HCT116 (cell line): ENCODE results near the gene SLC26A2.
A peak's percentile ranks its signal among the peaks of the same experiment; 100 is the strongest.

Experiments
- CBX3 ChIP-seq: IDR thresholded peaks from 2 replicates; pipeline ENCODE4 v1.6.1; 2012; ENCODE audit warnings: low read depth
- JUND ChIP-seq: IDR thresholded peaks from 2 replicates; pipeline ENCODE4 v1.6.1; 2012
- POLR2A ChIP-seq: IDR thresholded peaks from 2 replicates; pipeline ENCODE4 v1.7.0; 2011; ENCODE audit warnings: borderline replicate concordance; ENCODE audit not compliant: insufficient read depth, insufficient read length; ENCODE audit errors: extremely low read depth
- SIN3A ChIP-seq: IDR thresholded peaks from 2 replicates; pipeline ENCODE4 v1.6.1; 2012; ENCODE audit warnings: low read depth
- TF ChIP-seq, protein P1 (sequence below), 3 experiments: fragments of 200-600 bp in 1 of 3; sonication (generic) in 1 of 3; IDR thresholded peaks in 2 of 3; conservative IDR thresholded peaks in 1 of 3; 2 replicates each; pipeline ENCODE4 v1.5.1; 2012 to 2017; ENCODE audit warnings: low read depth in 2 of 3, low read length in 2 of 3, antibody characterized with exemption in 1 of 3, borderline replicate concordance in 1 of 3, control low read depth in 1 of 3, mild to moderate bottlenecking in 1 of 3, mixed read lengths in 1 of 3, mixed run types in 1 of 3, moderate library complexity in 1 of 3; ENCODE audit not compliant: insufficient read depth in 1 of 3
- TF ChIP-seq, protein P2 (sequence below): IDR thresholded peaks from 2 replicates; pipeline ENCODE4 v1.6.1; 2012
- TF ChIP-seq, protein P3 (sequence below): IDR thresholded peaks from 2 replicates; pipeline ENCODE4 v1.6.1; 2012; ENCODE audit warnings: low read depth
- TF ChIP-seq, protein P4 (sequence below): IDR thresholded peaks from 2 replicates; pipeline ENCODE4 v1.6.1; 2012

DNA sequence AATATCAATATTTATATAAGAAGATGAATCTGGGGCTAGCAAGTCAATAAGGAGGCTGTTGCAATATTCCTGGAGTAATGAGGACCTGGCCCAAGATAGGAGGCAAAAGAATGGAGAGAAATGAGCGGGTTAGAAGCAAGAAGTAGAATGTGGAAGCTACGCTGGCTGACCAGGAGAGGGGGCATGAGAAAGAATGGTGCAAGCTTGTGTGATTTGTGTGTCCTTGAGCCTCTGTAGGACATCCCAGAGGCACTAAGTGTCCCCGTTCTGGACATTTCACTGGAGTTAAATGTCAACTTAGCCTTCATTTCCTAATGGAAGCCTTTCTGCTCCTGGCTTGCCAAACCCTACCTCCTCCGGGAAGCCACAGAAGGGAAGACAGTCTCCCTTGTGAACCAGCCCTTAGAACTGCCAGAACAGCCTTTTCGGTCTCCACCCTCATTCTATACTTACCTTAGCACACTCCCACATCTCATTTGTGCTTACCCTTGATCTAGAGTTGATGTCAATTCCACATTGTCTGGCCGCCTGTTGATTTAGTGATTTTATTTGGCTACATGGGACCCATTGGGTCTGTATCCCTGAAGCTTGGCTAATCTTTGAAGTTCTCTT lies 9.3 kb upstream of the SLC26A2 start:
- TF ChIP-seq, protein P1, sequence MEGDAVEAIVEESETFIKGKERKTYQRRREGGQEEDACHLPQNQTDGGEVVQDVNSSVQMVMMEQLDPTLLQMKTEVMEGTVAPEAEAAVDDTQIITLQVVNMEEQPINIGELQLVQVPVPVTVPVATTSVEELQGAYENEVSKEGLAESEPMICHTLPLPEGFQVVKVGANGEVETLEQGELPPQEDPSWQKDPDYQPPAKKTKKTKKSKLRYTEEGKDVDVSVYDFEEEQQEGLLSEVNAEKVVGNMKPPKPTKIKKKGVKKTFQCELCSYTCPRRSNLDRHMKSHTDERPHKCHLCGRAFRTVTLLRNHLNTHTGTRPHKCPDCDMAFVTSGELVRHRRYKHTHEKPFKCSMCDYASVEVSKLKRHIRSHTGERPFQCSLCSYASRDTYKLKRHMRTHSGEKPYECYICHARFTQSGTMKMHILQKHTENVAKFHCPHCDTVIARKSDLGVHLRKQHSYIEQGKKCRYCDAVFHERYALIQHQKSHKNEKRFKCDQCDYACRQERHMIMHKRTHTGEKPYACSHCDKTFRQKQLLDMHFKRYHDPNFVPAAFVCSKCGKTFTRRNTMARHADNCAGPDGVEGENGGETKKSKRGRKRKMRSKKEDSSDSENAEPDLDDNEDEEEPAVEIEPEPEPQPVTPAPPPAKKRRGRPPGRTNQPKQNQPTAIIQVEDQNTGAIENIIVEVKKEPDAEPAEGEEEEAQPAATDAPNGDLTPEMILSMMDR (IDR thresholded peaks at IDR 0.05 in 2 of 3, conservative IDR thresholded peaks at IDR 0.05 in 1 of 3; ENCODE audit: borderline replicate concordance in 1 of 3, insufficient read depth in 1 of 3, low read depth in 2 of 3, low read length in 2 of 3): peak in 2 of 3 experiments; percentile 25 to 27; a peak in 2 of 6 replicates
- no peak for TF ChIP-seq POLR2A
- TF ChIP-seq, protein P2, sequence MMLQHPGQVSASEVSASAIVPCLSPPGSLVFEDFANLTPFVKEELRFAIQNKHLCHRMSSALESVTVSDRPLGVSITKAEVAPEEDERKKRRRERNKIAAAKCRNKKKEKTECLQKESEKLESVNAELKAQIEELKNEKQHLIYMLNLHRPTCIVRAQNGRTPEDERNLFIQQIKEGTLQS: no peak
- TF ChIP-seq, protein P3, sequence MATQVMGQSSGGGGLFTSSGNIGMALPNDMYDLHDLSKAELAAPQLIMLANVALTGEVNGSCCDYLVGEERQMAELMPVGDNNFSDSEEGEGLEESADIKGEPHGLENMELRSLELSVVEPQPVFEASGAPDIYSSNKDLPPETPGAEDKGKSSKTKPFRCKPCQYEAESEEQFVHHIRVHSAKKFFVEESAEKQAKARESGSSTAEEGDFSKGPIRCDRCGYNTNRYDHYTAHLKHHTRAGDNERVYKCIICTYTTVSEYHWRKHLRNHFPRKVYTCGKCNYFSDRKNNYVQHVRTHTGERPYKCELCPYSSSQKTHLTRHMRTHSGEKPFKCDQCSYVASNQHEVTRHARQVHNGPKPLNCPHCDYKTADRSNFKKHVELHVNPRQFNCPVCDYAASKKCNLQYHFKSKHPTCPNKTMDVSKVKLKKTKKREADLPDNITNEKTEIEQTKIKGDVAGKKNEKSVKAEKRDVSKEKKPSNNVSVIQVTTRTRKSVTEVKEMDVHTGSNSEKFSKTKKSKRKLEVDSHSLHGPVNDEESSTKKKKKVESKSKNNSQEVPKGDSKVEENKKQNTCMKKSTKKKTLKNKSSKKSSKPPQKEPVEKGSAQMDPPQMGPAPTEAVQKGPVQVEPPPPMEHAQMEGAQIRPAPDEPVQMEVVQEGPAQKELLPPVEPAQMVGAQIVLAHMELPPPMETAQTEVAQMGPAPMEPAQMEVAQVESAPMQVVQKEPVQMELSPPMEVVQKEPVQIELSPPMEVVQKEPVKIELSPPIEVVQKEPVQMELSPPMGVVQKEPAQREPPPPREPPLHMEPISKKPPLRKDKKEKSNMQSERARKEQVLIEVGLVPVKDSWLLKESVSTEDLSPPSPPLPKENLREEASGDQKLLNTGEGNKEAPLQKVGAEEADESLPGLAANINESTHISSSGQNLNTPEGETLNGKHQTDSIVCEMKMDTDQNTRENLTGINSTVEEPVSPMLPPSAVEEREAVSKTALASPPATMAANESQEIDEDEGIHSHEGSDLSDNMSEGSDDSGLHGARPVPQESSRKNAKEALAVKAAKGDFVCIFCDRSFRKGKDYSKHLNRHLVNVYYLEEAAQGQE: no peak
- no peak for TF ChIP-seq SIN3A
- TF ChIP-seq, protein P4, sequence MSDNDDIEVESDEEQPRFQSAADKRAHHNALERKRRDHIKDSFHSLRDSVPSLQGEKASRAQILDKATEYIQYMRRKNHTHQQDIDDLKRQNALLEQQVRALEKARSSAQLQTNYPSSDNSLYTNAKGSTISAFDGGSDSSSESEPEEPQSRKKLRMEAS: no peak
- no peak for TF ChIP-seq CBX3
- TF ChIP-seq JUND: no peak
